ENCODE results near the gene PFKFB3.
"Not testable (repeated sequence)": the region's sequence is repeated elsewhere in the genome, so short reads cannot be mapped to it uniquely, and the experiment has no call there.

The PFKFB3 gene

DNA sequence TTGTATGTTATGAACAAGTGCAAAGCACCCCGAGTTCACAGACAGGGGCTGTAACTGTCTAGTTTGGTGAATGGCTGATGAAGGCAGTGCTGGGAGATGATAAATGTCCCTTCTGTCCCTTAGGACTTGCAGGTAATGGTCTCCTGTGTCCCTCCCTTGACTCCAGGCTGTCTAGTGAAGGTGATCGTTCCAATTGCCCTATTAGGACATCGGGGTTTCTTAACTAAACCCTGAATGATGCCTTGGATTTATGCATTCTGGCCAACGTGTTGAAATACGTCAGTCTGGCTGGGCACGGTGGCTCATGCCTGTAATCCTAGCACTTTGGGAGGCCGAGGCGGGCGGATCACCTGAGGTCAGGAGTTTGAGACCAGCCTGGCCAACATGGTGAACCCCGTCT, 69.4 kb downstream of the PFKFB3 start:
- DNase-seq (ENCODE audit: low spot score), result no peak

DNA sequence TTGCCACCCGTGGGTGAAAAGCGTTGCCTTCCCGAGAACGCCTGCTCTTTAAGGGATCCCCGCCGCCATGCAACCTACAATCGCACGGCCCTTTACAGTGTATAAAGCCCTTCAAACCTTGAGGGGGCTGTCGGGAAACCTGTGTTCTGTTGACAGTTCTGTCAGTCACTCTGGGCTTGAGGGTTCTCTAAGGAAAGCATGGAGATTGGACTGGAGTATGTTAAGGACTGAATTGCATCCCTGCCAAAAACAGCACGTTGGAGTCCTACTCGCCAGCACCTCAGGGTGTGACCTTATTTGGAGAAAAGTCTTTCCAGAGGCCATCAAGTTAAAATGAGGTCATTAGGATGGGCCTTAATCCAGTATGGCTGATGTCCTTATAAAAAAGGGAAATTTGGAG, 70.6 kb downstream of the PFKFB3 start:
- DNase-seq (ENCODE audit: low spot score), result no peak

DNA sequence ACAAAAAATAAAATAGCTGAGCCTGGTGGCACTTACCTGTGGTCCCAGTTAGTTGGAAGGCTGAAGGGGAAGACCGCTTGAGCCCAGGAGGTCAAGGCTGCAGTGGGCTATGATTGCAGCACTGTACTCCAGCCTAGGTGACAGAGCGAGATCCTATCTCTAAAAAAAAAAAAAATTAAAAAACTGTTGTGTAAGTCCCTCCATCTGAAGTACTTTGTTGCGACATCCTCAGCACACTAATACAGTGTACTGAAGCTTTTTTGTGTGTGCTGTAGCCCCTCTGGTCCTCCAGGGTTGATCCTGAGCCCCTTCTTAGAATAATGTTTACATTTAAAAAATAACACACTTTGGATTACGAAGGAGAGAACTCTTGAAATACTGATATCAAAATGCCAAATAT, 71.3 kb downstream of the PFKFB3 start:
- DNase-seq (ENCODE audit: low spot score), result no peak

DNA sequence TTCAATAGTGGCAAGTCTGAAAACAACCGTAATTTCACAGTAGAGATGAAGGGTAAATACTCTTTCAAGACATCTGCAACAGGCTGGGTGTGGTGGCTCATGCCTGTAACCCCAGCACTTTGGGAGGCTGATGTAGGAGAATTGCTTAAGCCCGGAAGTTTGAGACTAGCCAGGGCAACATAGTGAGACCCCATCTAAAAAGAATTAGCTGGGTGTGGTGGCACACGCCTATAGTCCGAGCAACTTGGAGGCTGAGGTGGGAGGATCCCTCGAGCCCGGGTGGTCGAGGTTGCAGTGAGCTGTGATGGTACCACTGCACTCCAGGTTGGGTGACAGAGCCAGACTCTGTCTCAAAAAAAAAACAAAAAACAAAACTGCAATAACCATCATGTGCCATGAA, 71.8 kb downstream of the PFKFB3 start:
- no peak for DNase-seq (ENCODE audit: low spot score)

DNA sequence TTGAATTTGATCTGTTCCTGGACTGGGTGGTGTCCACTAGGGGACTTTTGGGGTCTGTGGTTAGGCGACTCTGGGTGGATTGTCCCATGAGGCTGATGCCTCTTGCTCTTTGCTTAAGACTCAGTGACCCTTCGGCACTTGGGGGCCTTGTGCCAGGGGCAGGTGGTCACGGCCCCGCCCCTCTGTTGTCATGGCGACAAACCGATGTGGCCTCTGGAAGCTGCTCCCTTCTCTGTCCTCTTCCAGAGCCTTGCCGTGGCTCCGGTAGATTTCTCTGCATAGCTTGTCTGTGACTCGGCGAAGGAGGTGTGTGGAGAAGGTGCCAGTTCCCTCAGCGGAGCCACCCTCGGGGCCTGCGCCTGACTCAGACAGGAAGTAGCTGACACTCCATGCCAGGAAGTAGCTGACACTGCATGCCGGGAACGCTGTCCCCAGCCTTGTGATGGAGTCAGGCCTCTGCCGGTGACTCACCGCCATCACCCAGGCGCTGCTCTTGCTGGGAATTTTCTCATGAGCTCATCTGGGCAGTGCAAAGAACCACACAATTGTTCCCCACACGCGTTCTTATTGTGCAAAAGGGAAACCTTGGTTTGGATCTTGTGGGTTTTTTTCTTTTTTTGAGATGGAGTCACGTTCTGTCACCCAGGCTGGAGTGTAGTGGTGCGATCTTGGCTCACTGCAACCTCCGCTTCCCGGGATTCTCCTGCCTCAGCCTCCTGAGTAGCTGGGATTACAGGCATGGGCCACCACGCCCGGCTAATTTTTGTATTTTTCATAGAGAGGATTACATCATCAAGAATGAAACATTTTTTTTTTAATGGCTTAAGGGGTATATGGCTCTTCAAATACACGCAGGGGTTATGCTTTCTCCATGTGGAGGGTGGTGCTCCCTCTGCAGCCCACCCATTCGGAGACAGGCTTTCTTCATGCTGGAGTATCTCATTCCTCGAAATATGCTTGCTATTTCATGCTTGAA, 72.6 kb downstream of the PFKFB3 start:
- peak; percentile 78 for DNase-seq (ENCODE audit: low spot score)

DNA sequence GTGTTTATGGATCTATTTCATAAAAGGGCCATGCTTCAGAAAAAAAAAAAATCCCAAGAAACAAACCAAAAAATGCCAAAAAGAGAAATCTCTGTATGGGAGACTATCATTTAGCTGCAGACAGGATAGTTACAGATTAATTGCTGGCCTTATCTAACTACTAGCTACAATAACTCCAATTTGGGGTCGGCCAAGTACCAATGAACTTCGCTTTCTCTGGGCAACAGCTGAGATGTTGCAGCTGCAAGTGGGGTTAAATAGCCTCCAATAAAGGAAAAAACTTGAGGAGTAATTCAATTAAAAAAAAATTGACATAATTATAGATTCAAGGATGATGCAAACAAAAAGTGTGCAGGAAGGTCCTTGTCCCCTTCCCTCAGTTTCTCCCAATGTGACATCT, 73.6 kb downstream of the PFKFB3 start:
- DNase-seq (ENCODE audit: low spot score), result no peak

DNA sequence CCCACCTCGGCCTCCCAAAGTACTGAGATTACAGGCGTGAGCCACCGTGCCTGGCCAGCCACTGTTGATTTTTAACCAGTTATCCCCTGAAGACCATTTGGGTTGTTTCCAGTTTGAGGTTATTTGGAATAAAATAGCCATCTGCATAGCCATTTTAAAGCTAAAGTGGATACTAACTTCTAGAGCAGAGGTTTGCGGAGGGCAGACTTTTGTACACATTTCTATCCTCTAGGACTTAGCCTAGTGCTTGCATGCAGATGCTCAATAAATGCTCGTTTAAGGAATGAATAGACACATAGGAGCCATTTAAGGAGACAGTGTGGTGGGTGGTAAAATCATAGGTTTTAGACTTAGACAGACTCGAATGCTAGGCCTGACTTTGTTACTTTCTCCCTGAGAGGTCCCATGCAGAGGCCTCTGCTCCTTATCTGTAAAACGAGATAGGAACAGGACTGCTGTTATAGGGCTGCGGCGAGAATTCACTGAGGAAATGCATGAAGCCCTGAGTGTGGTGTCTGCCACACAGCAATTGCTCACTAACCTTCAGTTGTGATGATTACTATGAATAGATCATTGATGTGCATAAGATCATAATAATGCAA, 75.9 kb downstream of the PFKFB3 start:
- no peak for DNase-seq (ENCODE audit: low spot score)

DNA sequence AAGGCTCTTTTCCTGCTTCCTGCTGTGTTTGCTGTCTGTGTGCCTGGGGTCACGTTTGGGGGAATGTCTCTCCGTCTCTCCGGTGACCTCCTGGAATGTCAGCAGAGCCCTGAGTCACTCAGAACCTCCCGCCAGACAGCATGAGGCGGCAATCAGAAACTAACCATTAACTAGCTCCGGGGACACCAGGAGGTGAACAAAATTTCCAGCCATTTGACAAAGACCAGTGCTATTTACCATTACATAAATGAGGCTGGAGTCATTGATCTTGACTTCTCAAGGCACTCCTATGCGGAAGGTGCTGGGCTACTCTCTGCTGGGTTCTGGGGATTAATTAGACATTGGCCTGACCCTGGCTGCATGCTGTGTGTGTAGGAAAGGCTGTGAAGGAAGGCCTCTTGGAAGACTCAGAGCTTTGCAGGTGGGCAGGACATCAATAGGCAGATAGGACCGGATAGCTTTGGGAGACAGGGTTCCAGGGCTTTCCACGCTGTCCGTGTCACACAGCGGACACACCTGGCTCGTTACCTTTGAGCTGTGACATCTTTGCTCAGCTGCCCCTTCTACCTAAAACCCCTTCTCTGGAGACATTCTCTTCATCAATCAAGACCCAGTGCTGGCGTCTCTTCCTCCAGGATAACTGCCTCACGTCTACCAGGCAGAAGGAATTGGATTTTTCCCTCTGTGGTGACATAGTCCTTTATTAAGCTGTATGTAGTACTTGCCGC, 77.0 kb downstream of the PFKFB3 start:
- DNase-seq (ENCODE audit: low spot score), result no peak

DNA sequence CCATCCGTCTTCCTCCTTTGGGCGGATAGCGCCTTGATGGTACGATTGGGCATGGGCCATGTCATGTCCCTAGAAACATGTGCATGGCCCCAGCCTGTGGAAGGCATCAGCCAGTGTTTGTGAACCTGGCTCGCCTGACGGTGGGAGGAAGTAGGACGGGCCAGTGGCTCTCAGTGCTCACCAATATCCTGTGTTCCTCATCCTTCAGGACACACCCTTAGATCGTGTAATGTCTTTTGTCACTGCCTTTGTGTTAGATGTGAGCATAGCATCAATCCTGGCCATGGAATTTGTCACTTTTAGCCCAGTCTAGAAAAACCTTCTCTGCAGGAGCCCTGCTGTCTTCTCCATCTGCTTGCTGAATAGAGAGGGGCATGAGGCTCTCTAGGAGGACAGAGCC, 77.6 kb downstream of the PFKFB3 start:
- no peak for DNase-seq (ENCODE audit: low spot score)

DNA sequence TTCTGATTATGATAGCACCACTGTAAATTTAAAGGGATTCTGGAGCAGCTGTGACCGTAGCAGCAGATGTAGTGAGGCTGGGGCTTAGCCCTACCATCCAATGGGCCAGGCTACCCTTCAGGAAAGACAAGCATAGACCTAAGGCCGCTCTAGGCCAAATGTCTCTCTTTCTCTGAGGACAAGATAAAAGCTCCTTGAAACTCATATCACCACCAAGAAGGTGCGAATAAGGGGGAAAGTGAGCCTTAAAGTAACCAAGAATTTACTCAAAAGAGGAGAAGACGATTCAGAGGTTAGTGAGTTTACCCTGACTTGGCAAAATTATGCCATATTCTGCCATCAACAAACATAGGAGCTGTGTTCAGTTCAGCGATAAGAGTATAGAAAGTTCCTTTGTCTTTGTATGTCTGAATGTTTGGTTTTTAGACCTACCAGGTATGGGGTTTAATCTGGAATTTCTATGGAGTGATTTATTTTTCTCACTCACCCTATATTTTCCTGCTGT, 79.8 kb downstream of the PFKFB3 start:
- no peak for DNase-seq (ENCODE audit: low spot score)

DNA sequence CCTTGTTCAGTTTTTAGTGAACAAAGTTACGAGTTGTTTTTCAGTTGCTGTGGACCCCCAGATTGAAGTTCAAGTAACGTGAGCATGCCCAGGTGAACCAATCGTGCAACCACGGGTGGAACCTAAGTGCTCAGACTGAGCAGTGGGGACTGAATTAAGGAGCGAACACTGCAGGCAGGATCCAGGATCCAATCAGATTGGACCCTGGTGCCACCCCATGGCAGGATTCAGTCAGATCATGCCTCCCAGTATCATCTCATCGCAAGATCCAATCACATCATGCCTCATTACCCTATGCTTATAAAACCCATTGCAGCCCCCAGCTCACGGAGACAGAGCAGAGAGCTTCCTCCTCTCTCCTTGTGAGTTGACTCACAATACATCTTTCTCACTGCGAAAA, 80.9 kb downstream of the PFKFB3 start:
- no peak for DNase-seq (ENCODE audit: low spot score)

DNA sequence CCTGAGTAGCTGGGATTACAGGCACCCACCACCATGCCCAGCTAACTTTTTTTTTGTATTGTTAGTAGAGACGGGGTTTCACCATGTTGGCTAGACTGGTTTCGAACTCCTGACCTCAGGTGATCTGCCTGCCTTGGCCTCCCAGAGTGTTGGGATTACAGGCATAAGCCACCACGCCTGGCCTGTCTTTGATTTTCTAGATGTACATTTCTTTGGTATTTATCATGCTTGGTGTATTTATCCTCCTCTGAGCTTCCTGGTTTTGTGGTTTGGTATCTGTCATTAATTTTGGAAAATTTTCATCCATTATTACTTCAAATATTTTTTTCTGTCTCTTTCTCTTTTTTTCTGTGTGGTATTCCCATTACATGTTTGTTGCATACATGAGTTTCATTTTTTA, 87.9 kb downstream of the PFKFB3 start:
- not testable (repeated sequence) for DNase-seq (ENCODE audit: low spot score)

DNA sequence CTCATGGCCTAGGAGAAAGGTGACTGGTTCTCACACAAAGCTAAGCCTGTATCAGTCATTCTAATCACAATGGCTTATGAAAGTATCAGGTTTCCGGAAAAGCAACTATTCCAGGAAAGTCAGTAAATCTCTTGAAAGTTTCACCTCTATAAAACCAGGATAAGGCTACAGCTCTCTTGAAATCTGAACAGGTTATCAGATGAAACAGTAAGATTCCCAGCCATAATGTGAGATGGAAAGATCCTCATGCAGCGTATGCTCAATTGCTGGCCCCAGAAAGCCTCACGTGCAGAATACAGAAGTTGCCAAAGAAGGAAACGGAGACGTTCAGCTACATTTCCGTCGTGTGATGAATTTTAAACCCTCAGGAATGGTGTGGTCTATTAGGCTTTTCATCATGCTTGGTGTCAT, 90.0 kb downstream of the PFKFB3 start:
- no peak for DNase-seq (ENCODE audit: low spot score)

DNA sequence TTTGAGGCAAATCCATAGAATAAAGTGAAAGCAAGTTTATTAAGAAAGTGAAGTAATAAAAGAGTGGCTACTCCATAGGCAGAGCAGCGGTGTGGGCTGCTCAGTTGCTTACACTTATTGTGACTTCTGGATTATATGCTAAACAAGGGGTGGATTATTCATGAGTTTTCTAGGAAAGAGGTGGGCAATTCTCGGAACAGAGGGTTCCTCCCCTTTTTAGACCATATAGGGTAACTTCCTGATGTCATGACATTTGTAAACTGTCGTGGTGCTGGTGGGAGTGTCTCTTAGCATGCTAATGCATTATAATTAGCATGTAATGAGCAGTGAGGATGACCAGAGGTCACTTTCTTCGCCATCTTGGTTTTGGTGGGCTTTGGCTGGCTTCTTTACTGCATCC, 93.7 kb downstream of the PFKFB3 start:
- DNase-seq (ENCODE audit: low spot score), result not testable (repeated sequence)

DNA sequence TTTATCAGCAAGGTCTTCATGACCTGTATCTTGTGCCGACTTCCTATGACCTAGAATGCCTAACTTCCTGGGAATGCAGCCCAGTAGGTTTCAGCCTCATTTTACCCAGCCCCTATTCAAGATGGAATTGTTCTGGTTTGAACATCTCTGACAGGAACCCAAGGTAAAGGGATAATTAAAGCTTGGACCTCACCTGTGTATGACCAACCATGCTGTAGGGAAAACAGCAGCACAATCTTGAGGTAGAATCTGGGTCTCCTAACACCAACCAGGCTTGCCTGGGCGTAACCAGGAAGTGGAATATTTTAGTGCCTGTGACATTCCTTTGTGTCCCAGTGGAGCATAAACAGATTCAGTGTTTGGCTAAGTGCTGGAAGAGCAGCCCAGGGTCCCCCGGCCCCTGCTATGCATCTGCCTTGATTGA, 94.1 kb downstream of the PFKFB3 start:
- DNase-seq (ENCODE audit: low spot score), result no peak

DNA sequence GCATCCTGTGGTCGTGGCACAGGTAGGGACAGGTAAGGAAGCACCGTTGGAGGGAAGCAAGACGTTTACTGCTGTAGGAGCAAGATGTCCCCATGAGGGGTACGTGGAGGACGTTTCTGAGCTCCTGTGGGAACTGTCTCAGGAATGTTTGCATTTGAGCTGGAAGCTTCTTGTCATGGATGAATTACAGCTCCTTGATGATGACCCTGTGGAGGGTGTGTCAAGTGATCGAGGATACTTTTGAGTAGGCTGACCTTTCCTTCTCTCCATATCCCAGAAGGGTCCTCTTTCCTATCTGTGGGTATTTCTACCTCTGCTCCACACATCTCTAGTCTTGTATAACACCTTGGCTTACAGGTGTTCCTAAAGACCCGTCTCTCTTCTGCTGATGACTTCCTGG, 94.8 kb downstream of the PFKFB3 start:
- DNase-seq (ENCODE audit: low spot score), result no peak

DNA sequence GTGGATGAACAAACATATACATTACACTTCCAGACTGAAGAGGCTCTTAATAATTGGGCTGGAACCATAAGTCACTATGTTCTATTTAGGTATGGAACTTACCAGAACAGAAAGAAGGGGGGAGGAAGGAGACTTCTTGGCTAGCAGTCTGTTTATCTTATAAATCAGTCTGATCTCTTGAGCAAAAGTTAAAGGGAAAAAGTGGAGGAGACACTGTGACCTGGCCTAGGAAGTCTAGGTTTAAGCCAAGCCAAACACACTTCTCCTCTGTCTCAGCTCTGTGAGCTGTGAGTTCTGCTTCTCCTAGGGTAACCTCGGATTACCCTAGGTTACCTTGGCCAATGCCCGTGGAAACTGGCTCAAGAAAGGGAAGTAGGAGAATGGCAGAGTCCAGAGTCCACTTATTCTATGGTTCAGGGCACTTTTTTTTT, 95.2 kb downstream of the PFKFB3 start:
- DNase-seq (ENCODE audit: low spot score), result no peak

DNA sequence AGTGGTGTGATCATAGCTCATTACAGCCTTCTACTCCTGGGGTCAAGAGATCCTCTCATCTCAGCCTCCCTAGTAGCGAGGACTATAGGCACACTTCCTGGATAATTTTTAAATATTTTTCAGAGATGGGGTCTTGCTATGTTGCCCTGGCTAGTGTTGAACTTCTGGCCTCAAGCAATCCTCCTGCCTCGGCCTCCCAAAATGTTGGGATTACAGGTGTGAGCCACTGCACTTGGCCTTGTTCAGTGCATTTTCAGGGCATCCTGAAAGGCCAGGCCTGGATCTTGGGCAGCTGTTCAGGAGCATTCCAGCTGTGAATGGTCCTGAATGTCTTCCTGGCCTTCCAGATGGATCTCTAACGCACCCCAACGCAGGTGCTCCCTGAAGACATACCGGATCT, 95.7 kb downstream of the PFKFB3 start:
- DNase-seq (ENCODE audit: low spot score), result no peak

DNA sequence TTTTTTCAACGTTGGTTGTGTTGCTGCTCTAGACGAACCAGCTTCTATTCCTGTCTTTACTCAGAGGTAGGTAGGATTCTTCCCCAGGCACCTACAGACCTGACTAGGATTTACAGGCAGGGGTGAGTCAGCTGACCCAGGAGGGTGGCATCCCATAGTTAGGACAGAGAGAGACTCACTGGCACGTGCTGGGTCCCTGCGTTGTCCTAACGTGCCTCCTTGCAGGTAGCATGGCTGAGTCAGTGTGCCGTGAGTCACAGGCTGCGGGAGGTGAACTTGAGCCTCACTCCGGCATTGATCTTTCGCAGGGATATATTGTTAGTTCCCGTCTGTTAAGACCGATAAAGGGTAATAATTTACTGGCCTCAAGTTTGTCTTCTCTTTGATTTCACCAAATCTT, 96.5 kb downstream of the PFKFB3 start:
- no peak for DNase-seq (ENCODE audit: low spot score)

DNA sequence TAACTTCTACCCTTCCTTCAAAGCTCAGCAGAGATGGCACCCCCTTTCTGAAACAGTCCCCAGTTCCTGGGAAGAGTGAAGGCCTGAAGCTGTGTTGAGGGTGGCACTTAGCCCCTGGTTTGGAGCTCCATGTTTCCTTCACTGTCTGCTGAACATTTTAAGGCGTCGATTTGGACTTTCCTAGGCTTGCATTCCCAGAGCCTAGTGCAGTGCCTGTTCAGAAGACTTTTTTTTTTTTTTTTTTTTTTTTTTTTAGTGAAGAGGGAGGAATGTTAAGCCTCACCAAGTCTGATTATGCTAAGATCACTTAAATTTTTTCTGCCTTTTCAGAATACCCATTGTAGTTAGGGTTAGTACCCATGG, 97.0 kb downstream of the PFKFB3 start:
- DNase-seq (ENCODE audit: low spot score), result no peak

DNA sequence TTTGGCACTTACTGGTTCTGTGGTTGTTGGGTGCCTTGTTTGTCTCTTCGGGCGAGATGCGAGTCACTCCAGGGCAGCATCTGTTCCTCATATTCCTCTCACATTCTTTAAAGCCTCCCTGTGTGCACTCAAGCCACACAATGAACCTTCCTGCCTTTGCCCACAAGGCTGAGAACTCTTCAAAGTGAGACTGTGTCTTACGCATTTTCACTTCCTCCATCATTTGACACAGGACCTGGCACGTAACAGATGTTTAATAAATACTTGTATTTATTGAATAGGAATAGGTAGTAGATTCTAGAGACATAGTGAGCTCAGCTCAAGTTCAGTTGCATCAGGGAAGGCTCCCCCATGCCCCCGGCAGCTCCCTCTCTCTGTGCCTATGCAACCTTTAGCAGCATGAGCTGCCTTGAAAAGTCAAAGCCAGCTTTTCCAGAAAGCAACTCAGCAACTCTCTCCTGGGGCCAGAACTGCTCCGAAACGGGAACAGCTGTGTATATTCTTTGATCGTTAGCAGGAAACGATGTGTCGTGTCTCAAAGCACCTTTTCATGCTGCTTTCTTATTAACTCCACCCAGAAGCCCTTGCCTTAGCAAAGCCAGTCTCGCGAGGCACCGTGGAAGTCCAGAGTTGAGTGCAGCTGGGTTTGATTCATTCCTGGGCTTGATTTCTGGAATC, 97.5 kb downstream of the PFKFB3 start:
- peak; percentile 64 for DNase-seq (ENCODE audit: low spot score)

DNA sequence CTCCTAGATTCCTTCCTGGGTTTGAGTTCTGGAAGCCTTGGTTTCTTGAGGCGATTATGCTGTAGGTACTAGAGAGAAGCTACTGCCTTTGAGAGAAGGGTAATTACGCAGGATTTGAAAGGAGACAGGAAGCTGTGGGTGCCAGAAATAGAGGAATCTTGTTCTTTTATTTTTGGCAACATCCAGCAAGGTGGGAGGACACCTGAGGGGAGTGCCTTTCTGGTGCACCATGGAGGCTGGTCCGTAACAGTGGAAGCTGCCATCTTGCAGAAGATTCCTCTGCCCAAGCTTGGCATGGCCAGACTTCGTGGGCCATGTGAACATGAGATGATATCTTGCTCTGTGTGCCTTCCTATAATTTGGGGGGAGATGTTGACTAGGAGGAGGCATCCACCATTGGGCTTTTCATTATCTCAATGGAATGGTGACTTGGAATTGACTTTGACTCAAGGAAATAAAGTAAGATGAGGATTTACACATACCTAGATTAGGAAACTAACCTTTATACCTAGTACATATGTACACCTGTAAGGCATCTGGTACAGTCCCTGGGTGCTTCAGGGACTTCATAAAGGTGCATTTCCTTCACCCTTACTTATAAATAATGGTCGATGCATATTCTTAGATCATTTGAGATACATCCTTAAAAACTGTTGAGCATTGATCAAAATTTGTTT, 98.2 kb downstream of the PFKFB3 start:
- DNase-seq (ENCODE audit: low spot score), result no peak
